Neural cell (in vitro differentiated cells): ENCODE results near the gene KCNIP2.

Experiments
- EP300 ChIP-seq: fragments of 450-650 bp; conservative IDR thresholded peaks from 2 replicates; pipeline ENCODE4 v1.6.1; 2014; ENCODE audit warnings: antibody characterized with exemption, mild to moderate bottlenecking, moderate library complexity; ENCODE audit not compliant: poor library complexity, severe bottlenecking
- EZH2 ChIP-seq: fragments of 200-600, 300-800 bp; shearing (Covaris generic), sonication (generic); IDR thresholded peaks from 2 replicates; pipeline ENCODE4 v1.6.1; 2014; ENCODE audit warnings: antibody characterized with exemption, low read length, borderline replicate concordance, mild to moderate bottlenecking; ENCODE audit not compliant: insufficient read depth, poor library complexity, severe bottlenecking
- POLR2AphosphoS5 ChIP-seq: IDR thresholded peaks from 2 replicates; pipeline ENCODE4 v1.6.1; 2012
- TF ChIP-seq, protein P1 (sequence below): fragments of 450-650 bp; IDR thresholded peaks from 2 replicates; pipeline ENCODE4 v1.5.1; 2014; ENCODE audit warnings: antibody characterized with exemption, mild to moderate bottlenecking, moderate library complexity; ENCODE audit not compliant: poor library complexity, severe bottlenecking
- TF ChIP-seq, protein P2 (sequence below): IDR thresholded peaks from 2 replicates; pipeline ENCODE4 v1.6.1; 2012; ENCODE audit warnings: borderline replicate concordance

- TF ChIP-seq, protein P1, sequence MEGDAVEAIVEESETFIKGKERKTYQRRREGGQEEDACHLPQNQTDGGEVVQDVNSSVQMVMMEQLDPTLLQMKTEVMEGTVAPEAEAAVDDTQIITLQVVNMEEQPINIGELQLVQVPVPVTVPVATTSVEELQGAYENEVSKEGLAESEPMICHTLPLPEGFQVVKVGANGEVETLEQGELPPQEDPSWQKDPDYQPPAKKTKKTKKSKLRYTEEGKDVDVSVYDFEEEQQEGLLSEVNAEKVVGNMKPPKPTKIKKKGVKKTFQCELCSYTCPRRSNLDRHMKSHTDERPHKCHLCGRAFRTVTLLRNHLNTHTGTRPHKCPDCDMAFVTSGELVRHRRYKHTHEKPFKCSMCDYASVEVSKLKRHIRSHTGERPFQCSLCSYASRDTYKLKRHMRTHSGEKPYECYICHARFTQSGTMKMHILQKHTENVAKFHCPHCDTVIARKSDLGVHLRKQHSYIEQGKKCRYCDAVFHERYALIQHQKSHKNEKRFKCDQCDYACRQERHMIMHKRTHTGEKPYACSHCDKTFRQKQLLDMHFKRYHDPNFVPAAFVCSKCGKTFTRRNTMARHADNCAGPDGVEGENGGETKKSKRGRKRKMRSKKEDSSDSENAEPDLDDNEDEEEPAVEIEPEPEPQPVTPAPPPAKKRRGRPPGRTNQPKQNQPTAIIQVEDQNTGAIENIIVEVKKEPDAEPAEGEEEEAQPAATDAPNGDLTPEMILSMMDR, result no peak
- TF ChIP-seq POLR2AphosphoS5, result no peak
- TF ChIP-seq, protein P2, sequence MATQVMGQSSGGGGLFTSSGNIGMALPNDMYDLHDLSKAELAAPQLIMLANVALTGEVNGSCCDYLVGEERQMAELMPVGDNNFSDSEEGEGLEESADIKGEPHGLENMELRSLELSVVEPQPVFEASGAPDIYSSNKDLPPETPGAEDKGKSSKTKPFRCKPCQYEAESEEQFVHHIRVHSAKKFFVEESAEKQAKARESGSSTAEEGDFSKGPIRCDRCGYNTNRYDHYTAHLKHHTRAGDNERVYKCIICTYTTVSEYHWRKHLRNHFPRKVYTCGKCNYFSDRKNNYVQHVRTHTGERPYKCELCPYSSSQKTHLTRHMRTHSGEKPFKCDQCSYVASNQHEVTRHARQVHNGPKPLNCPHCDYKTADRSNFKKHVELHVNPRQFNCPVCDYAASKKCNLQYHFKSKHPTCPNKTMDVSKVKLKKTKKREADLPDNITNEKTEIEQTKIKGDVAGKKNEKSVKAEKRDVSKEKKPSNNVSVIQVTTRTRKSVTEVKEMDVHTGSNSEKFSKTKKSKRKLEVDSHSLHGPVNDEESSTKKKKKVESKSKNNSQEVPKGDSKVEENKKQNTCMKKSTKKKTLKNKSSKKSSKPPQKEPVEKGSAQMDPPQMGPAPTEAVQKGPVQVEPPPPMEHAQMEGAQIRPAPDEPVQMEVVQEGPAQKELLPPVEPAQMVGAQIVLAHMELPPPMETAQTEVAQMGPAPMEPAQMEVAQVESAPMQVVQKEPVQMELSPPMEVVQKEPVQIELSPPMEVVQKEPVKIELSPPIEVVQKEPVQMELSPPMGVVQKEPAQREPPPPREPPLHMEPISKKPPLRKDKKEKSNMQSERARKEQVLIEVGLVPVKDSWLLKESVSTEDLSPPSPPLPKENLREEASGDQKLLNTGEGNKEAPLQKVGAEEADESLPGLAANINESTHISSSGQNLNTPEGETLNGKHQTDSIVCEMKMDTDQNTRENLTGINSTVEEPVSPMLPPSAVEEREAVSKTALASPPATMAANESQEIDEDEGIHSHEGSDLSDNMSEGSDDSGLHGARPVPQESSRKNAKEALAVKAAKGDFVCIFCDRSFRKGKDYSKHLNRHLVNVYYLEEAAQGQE, result no peak
- no peak for TF ChIP-seq EZH2
- TF ChIP-seq EP300, result no peak
Measured at GRCh38 chr10:101880232-101880573, 36.6 kb upstream of the KCNIP2 start.
